Measurements from ENCODE around the gene FYB1. TPM values are rescaled to one million over a fixed set of nuclear protein-coding genes. Genes with fewer than 3 reads are reported as not detected.

Gene FYB1
- total and polyA plus RNA-seq, 2 donors (not counting 1 experiment from before 2014, with no cell fraction given), result 1.3 to 1.4 TPM

DNA sequence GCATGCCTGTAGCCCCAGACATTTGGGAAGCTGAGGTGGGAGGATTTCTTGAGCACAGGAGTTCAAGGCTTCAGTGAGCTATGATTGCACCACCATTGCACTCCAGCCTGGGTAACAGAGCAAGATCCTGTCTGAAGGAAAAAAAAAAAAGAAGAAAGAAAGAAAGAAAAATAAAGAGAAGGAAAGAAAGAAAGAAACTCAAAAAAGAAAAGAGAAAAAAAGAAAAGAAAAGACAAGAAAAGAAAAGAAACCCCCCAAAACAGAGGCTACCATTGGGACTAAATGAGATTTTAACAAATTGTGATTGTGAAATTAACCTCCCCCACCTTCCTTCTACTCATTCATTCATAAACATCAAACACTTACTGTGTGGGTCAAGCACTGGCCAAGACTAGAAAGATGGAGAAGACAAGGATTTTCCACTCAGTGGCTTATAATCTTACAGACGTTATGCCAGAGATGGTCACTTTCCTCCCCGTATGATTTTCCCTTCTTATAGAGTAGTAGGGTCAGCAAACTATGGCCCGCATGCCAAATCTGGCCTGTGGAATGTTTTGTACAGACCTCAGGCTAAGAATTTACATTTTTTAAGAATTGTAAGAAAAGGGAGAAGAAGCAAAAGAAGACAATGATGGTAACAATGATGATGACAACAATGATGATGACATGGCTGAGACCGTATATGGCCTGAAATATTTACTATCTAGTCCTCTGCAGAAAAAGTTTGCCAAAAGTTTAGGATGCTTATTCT, 1.1 kb upstream of the FYB1 start:
- no peaks in the 10 kb centered on the region for H3K9me3 ChIP-seq (ENCODE audit: control extremely low read depth in 1 of 3, control insufficient read depth in 2 of 3, insufficient read depth in 1 of 3, low read length in 2 of 3)
- H3K36me3 ChIP-seq (replicated peaks in 1 of 2; ENCODE audit: control extremely low read depth in 1 of 2, control insufficient read depth in 1 of 2, extremely low read depth in 1 of 2, insufficient read depth in 2 of 2, low read length in 1 of 2), result no peaks in the 10 kb centered on the region
- ChIA-PET POLR2A (no interaction called here), CTCF (interaction anchor here (1.4 to 5.0 kb wide), 3 partner anchors 9 to 65 kb away, joined by 6 to 173 read pairs (median 11); no protein-coding TSS in a partner anchor)
- H3K4me1 Mint-ChIP-seq, result no peaks in the 10 kb centered on the region
- no peaks in the 10 kb centered on the region for H3K9me3 Mint-ChIP-seq (ENCODE audit: insufficient read depth)
- no peak for ATAC-seq (ENCODE audit: low read depth)
- H3K4me3 ChIP-seq (ENCODE audit: control extremely low read depth in 1 of 5, extremely low read depth in 1 of 5, insufficient read depth in 1 of 5, low read depth in 2 of 5, low read length in 4 of 5), result no peak overlapping the region
- no peak overlapping the region for H3K4me3 Mint-ChIP-seq
- no peaks in the 10 kb centered on the region for H3K79me2 ChIP-seq (ENCODE audit: control insufficient read depth, insufficient read depth, low read length)
- no peaks in the 10 kb centered on the region for H3K4me1 ChIP-seq (ENCODE audit: control insufficient read depth in 2 of 2, insufficient read depth in 2 of 2, low read length in 2 of 2)
- no peak overlapping the region for H3K27ac Mint-ChIP-seq
- no peak overlapping the region for H2AFZ ChIP-seq (ENCODE audit: insufficient read depth, low read depth, low read length, poor library complexity, severe bottlenecking)
- no peak overlapping the region for H3K4me2 ChIP-seq (replicated peaks; ENCODE audit: low read depth, low read length, poor library complexity, severe bottlenecking)
- TF ChIP-seq, protein P1, sequence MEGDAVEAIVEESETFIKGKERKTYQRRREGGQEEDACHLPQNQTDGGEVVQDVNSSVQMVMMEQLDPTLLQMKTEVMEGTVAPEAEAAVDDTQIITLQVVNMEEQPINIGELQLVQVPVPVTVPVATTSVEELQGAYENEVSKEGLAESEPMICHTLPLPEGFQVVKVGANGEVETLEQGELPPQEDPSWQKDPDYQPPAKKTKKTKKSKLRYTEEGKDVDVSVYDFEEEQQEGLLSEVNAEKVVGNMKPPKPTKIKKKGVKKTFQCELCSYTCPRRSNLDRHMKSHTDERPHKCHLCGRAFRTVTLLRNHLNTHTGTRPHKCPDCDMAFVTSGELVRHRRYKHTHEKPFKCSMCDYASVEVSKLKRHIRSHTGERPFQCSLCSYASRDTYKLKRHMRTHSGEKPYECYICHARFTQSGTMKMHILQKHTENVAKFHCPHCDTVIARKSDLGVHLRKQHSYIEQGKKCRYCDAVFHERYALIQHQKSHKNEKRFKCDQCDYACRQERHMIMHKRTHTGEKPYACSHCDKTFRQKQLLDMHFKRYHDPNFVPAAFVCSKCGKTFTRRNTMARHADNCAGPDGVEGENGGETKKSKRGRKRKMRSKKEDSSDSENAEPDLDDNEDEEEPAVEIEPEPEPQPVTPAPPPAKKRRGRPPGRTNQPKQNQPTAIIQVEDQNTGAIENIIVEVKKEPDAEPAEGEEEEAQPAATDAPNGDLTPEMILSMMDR (IDR thresholded peaks at IDR 0.05), result no peak
- no peak for TF ChIP-seq EZH2 (IDR thresholded peaks at IDR 0.05; ENCODE audit: borderline replicate concordance, insufficient read depth, low read depth, low read length, poor library complexity, severe bottlenecking)
- H4K20me1 ChIP-seq (ENCODE audit: control insufficient read depth, insufficient read depth, low read length, poor library complexity, severe bottlenecking), result no peaks in the 10 kb centered on the region
- DNase-seq, result no peak
- 80% methylated on average over 1 of the region's 4 CpGs for WGBS (ENCODE audit: insufficient coverage)
- no peaks in the 10 kb centered on the region for H3K27me3 ChIP-seq (replicated peaks in 1 of 4; ENCODE audit: control extremely low read depth in 1 of 4, control insufficient read depth in 3 of 4, insufficient read depth in 4 of 4, low read length in 3 of 4)
- peaks cover 4% of the 10 kb centered on the region for H3K27me3 Mint-ChIP-seq
- H3K27ac ChIP-seq (ENCODE audit: low read length in 2 of 2), result no peak overlapping the region
- no peak overlapping the region for H3K9ac ChIP-seq (ENCODE audit: low read length)
- intact Hi-C loops (cut with micrococcal nuclease), result no loop called here

Measured in B cell (primary cell).